Astrocyte of the cerebellum (primary cell): ENCODE results near the gene LRRFIP2.

Experiments used
- DNase-seq: peaks from one replicate; pipeline ENCODE4 v3.0.0-alpha.2; 2011; ENCODE audit warnings: low read depth
- H3K4me3 ChIP-seq: 2 replicates; pipeline ENCODE4 v1.5.1; 2011; ENCODE audit warnings: mild to moderate bottlenecking, low read depth, low read length, moderate library complexity
- CTCF ChIP-seq: IDR thresholded peaks from 2 replicates; pipeline ENCODE4 v1.5.1; 2012; ENCODE audit warnings: low read length, low read depth, moderate library complexity, mild to moderate bottlenecking; ENCODE audit errors: missing control alignments
- in situ Hi-C: cut with HindIII; loops from 2 replicates; pipeline ENCODE4 v1.10.0; 2017; ENCODE audit warnings: low sequenced_read_pairs

LRRFIP2 gene

GRCh38 chr3:37025561-37026335 lies 148.6 kb downstream of the LRRFIP2 start:
- no peak for TF ChIP-seq CTCF
- H3K4me3 ChIP-seq, result no peak overlapping the region
- in situ Hi-C loops, result loop anchor here (25.0 kb wide), 1 partner anchor 187 kb away; no protein-coding TSS in a partner anchor
- DNase-seq, result no peak

GRCh38 chr3:37024820-37025405 lies 149.5 kb downstream of the LRRFIP2 start:
- no peak for TF ChIP-seq CTCF
- no peak overlapping the region for H3K4me3 ChIP-seq
- in situ Hi-C loops, result loop anchor here (25.0 kb wide), 1 partner anchor 187 kb away; no protein-coding TSS in a partner anchor
- DNase-seq, result no peak

- in situ Hi-C loops, result no loop called here
- peak; percentile 31 for TF ChIP-seq CTCF
- no peak for DNase-seq
- H3K4me3 ChIP-seq, result no peak overlapping the region
These were observed 150.3 kb downstream of the LRRFIP2 start for GRCh38 chr3:37024092-37024491.

GRCh38 chr3:37017683-37018082 lies 156.7 kb downstream of the LRRFIP2 start:
- no peak overlapping the region for H3K4me3 ChIP-seq
- in situ Hi-C loops, result no loop called here
- no peak for TF ChIP-seq CTCF
- DNase-seq, result no peak

- no peak for DNase-seq
- in situ Hi-C loops, result no loop called here
- TF ChIP-seq CTCF, result no peak
- no peak overlapping the region for H3K4me3 ChIP-seq
These were observed 157.5 kb downstream of the LRRFIP2 start for GRCh38 chr3:37016903-37017302.

- in situ Hi-C loops, result no loop called here
- TF ChIP-seq CTCF, result no peak
- H3K4me3 ChIP-seq, result no peak overlapping the region
- DNase-seq, result no peak
These were observed 158.7 kb downstream of the LRRFIP2 start for GRCh38 chr3:37015642-37016041.
